NCI-H524 treated with DMSO at 0.1 percent for 48 hours (cell line): Measurements from ENCODE around the gene CNPPD1.
"Not testable (repeated sequence)": the region's sequence is repeated elsewhere in the genome, so short reads cannot be mapped to it uniquely, and the experiment has no call there.

Source experiments
- DNase-seq: peaks from one replicate; lab custom pipeline; 2025; lab: John Stamatoyannopoulos, UW

The CNPPD1 gene

GRCh38 chr2:219207884-219208740 lies 31.4 kb upstream of the CNPPD1 start:
- DNase-seq, result no peak

DNA sequence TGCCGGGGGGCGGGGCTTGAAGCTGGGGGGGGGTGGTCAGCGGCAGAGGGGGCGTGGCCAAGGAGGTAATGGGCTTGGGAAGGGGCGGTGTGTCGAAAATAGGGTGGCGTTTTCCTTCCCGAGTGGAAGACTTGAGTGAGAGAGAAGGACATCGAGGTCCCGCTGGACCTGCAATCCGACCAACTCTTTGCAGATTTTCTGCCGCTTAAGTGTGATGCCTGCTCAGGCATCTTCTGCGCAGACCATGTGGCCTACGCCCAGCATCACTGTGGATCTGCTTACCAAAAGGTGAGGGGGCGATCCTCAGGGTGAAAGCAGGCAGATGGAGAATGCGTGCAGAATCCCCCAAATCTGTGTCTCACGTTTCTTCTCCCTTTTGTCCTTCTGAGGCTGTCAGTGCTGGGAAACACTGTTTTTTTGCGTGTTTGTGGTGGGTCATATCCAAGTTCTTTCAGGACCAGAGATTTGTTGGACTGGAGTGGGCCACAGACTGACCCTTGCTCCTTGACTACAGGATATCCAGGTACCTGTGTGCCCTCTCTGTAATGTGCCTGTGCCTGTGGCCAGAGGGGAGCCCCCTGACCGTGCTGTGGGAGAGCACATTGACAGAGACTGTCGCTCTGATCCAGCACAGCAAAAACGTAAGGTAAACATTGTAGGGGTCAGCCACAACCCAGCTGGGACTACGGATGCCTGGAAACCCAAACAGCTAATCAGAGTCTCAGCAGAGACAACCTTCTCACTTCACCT lies 30.6 kb upstream of the CNPPD1 start:
- no peak for DNase-seq

- peak; percentile 51 for DNase-seq
Measured at GRCh38 chr2:219206328-219207133, 29.8 kb upstream of the CNPPD1 start, which contains the start of gene ZFAND2B. ZFAND2B (plus strand) TSS chr2:219206782; CDS start chr2:219206988, 206 bp downstream.

GRCh38 chr2:219205981-219206327 lies 29.2 kb upstream of the CNPPD1 start:
- no peak for DNase-seq

- no peak for DNase-seq
Measured at GRCh38 chr2:219205165-219205538, 28.4 kb upstream of the CNPPD1 start.

DNA sequence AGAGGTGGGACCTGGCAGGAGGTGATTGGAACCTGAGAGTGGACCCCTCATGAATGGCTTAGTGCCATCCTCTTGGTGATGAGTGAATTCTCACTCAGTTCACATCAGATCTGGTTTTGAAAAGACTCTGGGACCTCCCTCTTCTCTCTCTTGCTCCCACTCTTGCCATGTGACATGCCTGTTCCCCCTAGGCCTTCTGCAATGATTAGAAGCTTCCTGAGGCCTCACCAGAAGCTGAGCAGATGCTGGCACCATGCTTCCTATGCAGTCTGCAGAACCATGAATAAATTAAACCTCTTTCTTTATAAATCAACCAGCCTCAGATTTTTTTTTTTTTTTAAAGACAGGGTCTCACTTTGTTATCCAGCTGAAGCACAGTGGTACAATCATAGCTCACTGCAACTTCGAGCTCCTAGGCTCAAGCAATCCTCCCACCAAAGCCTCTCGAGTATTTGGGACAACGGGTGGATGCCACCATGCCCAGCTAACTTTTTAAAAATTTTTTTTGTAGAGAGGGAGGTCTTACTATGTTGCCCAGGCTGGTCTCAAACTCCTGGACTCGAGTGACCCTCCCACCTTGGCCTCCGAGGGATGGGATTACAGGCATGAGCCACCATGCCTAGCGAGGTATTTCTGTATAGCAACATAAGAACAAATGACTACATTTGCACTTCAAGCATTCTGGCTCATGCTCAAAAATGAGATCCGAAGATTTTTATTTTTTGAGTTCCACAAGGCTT lies 27.9 kb upstream of the CNPPD1 start:
- DNase-seq, result no peak

DNA sequence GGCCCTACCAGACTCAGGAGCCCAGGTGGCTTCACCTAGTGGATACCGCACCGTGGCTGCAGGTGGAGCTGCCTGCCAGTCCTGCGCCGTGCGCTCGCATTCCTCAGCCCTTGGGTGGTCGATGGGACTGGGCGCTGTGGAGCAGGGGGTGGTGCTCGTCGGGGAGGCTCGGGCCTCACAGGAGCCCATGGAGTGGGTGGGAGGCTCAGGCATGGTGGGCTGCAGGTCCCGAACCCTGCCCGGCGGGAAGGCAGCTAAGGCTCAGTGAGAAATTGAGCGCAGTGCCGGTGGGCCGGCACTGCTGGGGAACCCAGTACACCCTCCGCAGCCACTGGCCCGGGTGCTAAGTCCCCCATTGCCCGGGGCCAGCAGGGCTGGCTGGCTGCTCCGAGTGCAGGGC lies 24.6 kb upstream of the CNPPD1 start:
- DNase-seq, result not testable (repeated sequence)

GRCh38 chr2:219200502-219201326 lies 24.0 kb upstream of the CNPPD1 start:
- DNase-seq, result not testable (repeated sequence)

DNA sequence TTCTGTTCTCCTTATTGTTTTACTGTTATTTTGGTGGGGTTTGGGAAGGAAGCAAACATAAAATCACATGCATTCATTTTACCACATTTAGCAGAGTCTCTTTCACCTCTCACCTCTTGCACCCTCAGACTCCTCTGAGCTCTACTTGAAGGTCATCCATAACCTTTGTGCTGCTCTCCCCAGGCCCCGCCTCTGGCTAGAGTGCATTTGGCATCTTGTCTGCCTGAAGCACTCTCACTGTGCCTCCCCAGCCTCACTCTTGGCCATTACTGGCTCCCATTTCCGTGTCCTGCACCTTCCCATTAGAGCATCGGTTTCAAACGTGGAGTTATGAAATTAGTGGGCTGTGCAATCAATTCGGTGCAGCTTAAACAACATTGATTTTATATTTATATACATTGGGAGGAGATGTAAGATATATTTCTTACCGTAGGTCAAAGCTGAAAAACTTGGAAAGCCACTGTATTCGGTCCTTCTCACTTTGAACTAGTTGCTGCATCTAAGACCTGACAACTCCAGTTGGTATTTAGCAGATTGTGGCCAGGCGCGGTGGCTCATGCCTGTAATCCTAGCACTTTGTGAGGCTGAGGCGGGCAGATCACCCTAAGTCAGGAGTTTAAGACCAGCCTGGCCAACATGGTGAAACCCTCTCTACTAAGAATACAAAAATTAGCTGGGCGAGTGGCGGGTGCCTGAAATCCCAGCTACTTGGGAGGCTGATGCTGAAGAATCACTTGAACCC lies 22.9 kb upstream of the CNPPD1 start:
- DNase-seq, result no peak

GRCh38 chr2:219198974-219199373 lies 22.2 kb upstream of the CNPPD1 start:
- DNase-seq, result no peak

DNA sequence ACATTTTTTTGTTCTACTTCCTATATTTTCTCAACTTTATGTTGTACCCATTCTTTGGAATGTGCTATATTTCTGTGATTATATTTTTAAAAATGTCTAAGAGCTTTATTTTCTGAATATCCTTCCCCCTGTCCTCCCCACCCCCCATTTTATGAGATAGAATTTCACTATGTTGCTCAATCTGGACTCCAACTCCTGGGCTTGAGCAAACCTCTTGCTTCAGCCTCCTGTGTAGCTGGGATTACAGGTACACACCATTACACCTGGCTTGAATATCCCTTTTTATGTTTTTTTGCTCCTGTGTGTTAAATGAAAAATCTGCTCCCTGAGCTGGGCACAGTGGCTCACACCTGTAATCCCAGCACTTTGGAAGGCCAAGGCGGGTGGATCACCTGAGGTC lies 20.7 kb upstream of the CNPPD1 start:
- no peak for DNase-seq

GRCh38 chr2:219186754-219187456 lies 10.2 kb upstream of the CNPPD1 start:
- DNase-seq, result no peak

DNA sequence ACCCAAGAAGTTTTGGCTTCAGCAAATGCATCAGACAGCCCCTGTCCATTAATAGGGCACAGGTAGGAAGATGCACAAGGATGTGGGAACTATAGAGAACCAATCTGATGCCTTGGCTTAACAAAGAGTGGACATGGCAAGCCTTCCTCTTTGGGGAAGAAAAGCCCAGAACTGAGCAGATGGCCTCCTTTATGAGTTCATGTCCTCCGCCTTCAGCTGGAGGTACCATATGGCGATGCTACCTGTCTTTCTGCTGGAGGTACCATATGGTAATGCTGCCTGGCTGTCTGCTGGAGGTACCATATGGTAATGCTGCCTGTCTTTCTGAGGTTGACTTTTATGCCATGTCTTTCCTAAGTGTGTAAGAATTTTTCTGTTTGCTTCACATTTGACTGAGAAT lies 7.4 kb upstream of the CNPPD1 start:
- DNase-seq, result peak; percentile 96

GRCh38 chr2:219183151-219183772 lies 6.5 kb upstream of the CNPPD1 start:
- DNase-seq, result no peak

- no peak for DNase-seq
Measured at GRCh38 chr2:219182331-219183150, 5.8 kb upstream of the CNPPD1 start.

GRCh38 chr2:219181531-219181930 lies 4.8 kb upstream of the CNPPD1 start:
- no peak for DNase-seq

DNA sequence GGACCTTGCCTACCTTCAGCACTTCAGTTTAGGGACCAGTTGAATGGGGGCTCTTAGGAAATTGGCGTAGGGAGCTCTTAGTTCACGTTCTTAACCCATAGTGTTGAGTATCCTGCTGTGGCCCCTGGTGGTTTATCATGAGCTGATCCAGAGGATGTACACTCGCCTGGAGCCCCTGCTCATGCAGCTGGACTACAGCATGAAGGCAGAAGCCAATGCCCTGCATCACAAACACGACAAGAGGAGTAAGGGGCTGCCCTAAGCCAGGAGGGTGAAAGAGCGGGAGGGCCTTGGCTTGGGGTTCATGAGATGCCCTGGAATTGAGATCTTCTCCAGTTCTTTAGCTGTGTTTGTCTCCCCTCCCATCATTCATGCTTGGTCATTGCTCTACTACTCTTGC lies 4.2 kb upstream of the CNPPD1 start:
- DNase-seq, result no peak
